SU-DHL-6 (cell line): ENCODE results near the gene KRT73.

Source experiments
- EZH2phosphoT487 ChIP-seq: fragments of 200-600 bp; sonication (generic), shearing (Covaris generic); conservative IDR thresholded peaks from 2 replicates; pipeline ENCODE4 v1.6.1; 2018; ENCODE audit warnings: mild to moderate bottlenecking, antibody characterized with exemption, low read length, moderate library complexity, mixed read lengths
- TF ChIP-seq, protein P1 (sequence below): fragments of 200-600 bp; sonication (generic); IDR thresholded peaks from one replicate; pipeline ENCODE4 v1.5.1; 2017; ENCODE audit warnings: antibody characterized with exemption, mild to moderate bottlenecking, low read length, moderate library complexity; ENCODE audit not compliant: insufficient read depth, poor library complexity, severe bottlenecking

DNA sequence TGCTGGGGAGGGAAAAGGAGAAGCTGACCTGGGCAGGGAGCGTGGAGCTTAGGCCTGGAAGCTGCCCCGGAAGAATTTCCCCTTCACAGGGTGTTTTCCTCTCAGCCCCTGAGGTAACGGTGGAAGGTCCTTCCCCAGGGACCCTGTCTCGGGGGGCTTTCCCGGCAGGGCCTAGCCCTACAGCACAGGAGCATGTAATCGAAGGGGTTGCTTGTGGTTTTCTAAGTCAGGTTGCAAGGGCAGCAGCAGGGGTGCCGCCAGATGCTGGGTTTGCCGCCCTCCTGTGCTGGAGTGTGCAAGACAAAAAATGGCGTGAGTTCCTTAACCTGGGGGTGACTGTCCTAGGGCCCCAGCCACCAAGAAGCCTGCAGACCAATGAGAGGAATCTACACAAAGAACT lies 43.1 kb downstream of the KRT73 start:
- TF ChIP-seq, protein P1, sequence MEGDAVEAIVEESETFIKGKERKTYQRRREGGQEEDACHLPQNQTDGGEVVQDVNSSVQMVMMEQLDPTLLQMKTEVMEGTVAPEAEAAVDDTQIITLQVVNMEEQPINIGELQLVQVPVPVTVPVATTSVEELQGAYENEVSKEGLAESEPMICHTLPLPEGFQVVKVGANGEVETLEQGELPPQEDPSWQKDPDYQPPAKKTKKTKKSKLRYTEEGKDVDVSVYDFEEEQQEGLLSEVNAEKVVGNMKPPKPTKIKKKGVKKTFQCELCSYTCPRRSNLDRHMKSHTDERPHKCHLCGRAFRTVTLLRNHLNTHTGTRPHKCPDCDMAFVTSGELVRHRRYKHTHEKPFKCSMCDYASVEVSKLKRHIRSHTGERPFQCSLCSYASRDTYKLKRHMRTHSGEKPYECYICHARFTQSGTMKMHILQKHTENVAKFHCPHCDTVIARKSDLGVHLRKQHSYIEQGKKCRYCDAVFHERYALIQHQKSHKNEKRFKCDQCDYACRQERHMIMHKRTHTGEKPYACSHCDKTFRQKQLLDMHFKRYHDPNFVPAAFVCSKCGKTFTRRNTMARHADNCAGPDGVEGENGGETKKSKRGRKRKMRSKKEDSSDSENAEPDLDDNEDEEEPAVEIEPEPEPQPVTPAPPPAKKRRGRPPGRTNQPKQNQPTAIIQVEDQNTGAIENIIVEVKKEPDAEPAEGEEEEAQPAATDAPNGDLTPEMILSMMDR = no peak
- TF ChIP-seq EZH2phosphoT487 = no peak
